K562 (cell line): ENCODE measurements around the gene MAP4. TPM values are rescaled to one million over a fixed set of nuclear protein-coding genes. Genes with fewer than 3 reads are reported as not detected.
A peak's percentile ranks its signal among the peaks of the same experiment; 100 is the strongest.

Experiments
- ATAC-seq: fragments of 200-7000 bp; cut with Tn5 transposase; 3 replicates; pipeline ENCODE4 v1.9.1; 2020; ENCODE audit warnings: moderate library complexity
- BruUV-seq: library from RNA; stranded (reverse); fragments of 400-500 nt; replicated peaks from 2 replicates; lab custom pipeline; 2021; lab: Mats Ljungman, UMichigan
- CTCF ChIA-PET: fragments of 300-600 bp; formaldehyde crosslinking; extraction: SDS; loops from one replicate; lab custom pipeline; 2021; ENCODE audit warnings: low intra/inter-chr PET ratio; lab: Yijun Ruan, JAX
- POLR2A ChIA-PET: fragments of 300-600, 350-650 bp; sonication (Branson Sonifier 250); formaldehyde crosslinking; extraction: SDS; loops from one replicate; lab custom pipeline; 2021; ENCODE audit warnings: antibody characterized with exemption, inconsistent platforms; lab: Yijun Ruan, JAX
- DNase-seq, 4 experiments: peaks; one replicate each; pipeline versions ENCODE4 v3.0.0 to v3.0.0-alpha.2; 2011 to 2018; ENCODE audit warnings: low spot score in 3 of 4, mixed read lengths in 3 of 4; ENCODE audit errors: extremely low read depth in 1 of 4
- FAIRE-seq: peaks from 2 replicates; lab custom pipeline; 2011; peaks lifted over from hg19 to GRCh38; lab: Jason Lieb, UNC
- H2AFZ ChIP-seq: 2 replicates; pipeline ENCODE4 v1.6.0; 2011; ENCODE audit warnings: low read depth, low read length, control low read depth, inconsistent platforms
- H3K27ac ChIP-seq: fragments of 200-600 bp; 3 replicates; pipeline ENCODE4 v1.8.0; 2011; ENCODE audit warnings: low read depth, mild to moderate bottlenecking, control low read depth, inconsistent platforms, low read length, moderate library complexity, mixed read lengths; ENCODE audit errors: extremely low read depth
- H3K27me3 ChIP-seq, 2 experiments: fragments of 300-600 bp in 1 of 2; 2 replicates in 1 of 2; 3 replicates in 1 of 2; pipeline versions ENCODE4 v1.6.0 to v1.8.0; 2011; ENCODE audit warnings: inconsistent platforms in 2 of 2, low read length in 2 of 2, mild to moderate bottlenecking in 1 of 2, mixed read lengths in 1 of 2, moderate library complexity in 1 of 2; ENCODE audit not compliant: control insufficient read depth in 2 of 2, insufficient read depth in 2 of 2
- H3K36me3 ChIP-seq: fragments of 300-600 bp; 3 replicates; pipeline ENCODE4 v1.8.0; 2011; ENCODE audit warnings: mild to moderate bottlenecking, low read length, inconsistent platforms; ENCODE audit not compliant: control insufficient read depth, insufficient read depth
- H3K4me1 ChIP-seq, 2 experiments: fragments of 200-600 bp in 1 of 2; replicated peaks in 1 of 2; 2 replicates in 1 of 2; 3 replicates in 1 of 2; pipeline versions ENCODE4 v1.5.1 to v1.8.0; 2011; ENCODE audit warnings: inconsistent platforms in 2 of 2, low read length in 2 of 2, mild to moderate bottlenecking in 1 of 2, mixed read lengths in 1 of 2, moderate library complexity in 1 of 2; ENCODE audit not compliant: control insufficient read depth in 2 of 2, insufficient read depth in 2 of 2
- H3K4me2 ChIP-seq: 2 replicates; pipeline ENCODE4 v1.6.1; 2011; ENCODE audit warnings: low read length, control low read depth, inconsistent platforms, mixed read lengths; ENCODE audit not compliant: insufficient read depth
- H3K4me3 ChIP-seq: fragments of 200-600 bp; sonication (generic), shearing (Covaris generic); 2 replicates; pipeline ENCODE4 v1.5.1; 2016; ENCODE audit warnings: control low read depth, inconsistent platforms
- H3K79me2 ChIP-seq: fragments of 200-600 bp; 3 replicates; pipeline ENCODE4 v1.8.0; 2011; ENCODE audit warnings: low read length, inconsistent platforms; ENCODE audit not compliant: control insufficient read depth, insufficient read depth
- H3K9ac ChIP-seq, 2 experiments: 2 replicates each; pipeline versions ENCODE4 v1.6.0 to v1.6.1; 2011; ENCODE audit warnings: low read depth in 2 of 2, low read length in 2 of 2, control low read depth in 1 of 2, inconsistent platforms in 1 of 2, mild to moderate bottlenecking in 1 of 2, mixed read lengths in 1 of 2; ENCODE audit not compliant: insufficient read depth in 1 of 2
- H3K9me1 ChIP-seq: one replicate; pipeline ENCODE4 v1.6.0; 2011; ENCODE audit warnings: inconsistent platforms, mild to moderate bottlenecking, low read length, moderate library complexity; ENCODE audit not compliant: control insufficient read depth, insufficient read depth
- H3K9me3 ChIP-seq: replicated peaks from 2 replicates; pipeline ENCODE4 v1.5.1; 2011; ENCODE audit warnings: low read depth, low read length, inconsistent platforms; ENCODE audit not compliant: control insufficient read depth, insufficient read depth
- H4K20me1 ChIP-seq: replicated peaks from 2 replicates; pipeline ENCODE4 v1.6.1; 2011; ENCODE audit warnings: low read length, inconsistent platforms, mixed read lengths; ENCODE audit not compliant: control insufficient read depth, insufficient read depth
- ASH1L ChIP-seq: fragments of 450-650 bp; IDR thresholded peaks from 2 replicates; pipeline ENCODE4 v1.6.1; 2018; ENCODE audit warnings: borderline replicate concordance, mild to moderate bottlenecking, low read depth; ENCODE audit not compliant: partially characterized antibody
- BRD4 ChIP-seq: fragments of 200-600 bp; sonication (generic); IDR thresholded peaks from 2 replicates; pipeline ENCODE4 v1.6.1; 2017; ENCODE audit warnings: inconsistent platforms
- CC2D1A ChIP-seq: fragments of 450-650 bp; IDR thresholded peaks from 2 replicates; pipeline ENCODE4 v1.6.1; 2017; ENCODE audit warnings: mild to moderate bottlenecking
- CHD4 ChIP-seq: fragments of 200-600 bp; sonication (generic); IDR thresholded peaks from 3 replicates; pipeline ENCODE4 v1.6.1; 2012; ENCODE audit warnings: low read depth, mild to moderate bottlenecking, mixed read lengths, low read length, inconsistent platforms; ENCODE audit not compliant: insufficient read depth, insufficient replicate concordance, poor library complexity, severe bottlenecking
- DNMT1 ChIP-seq: fragments of 450-650 bp; IDR thresholded peaks from 2 replicates; pipeline ENCODE4 v1.6.1; 2016; ENCODE audit warnings: antibody characterized with exemption, mild to moderate bottlenecking
- HIVEP1 ChIP-seq: fragments of 250-450 bp; sonication (Bioruptor Pico); IDR thresholded peaks from 2 replicates; pipeline ENCODE4 v1.4.0; 2020; ENCODE audit warnings: mild to moderate bottlenecking
- HNRNPLL ChIP-seq: fragments of 200-400 bp; formaldehyde crosslinking; IDR thresholded peaks from 2 replicates; pipeline ENCODE4 v1.6.1; 2017; ENCODE audit warnings: low read length, low read depth, mild to moderate bottlenecking; ENCODE audit not compliant: poor library complexity, severe bottlenecking
- HSF4 ChIP-seq: fragments of 250-450 bp; sonication (Bioruptor Pico); IDR thresholded peaks from 2 replicates; pipeline ENCODE4 v2.1.2; 2022; ENCODE audit warnings: mild to moderate bottlenecking, moderate library complexity, borderline replicate concordance
- JUN ChIP-seq, 2 experiments: sonication (generic) in 1 of 2; formaldehyde crosslinking in 1 of 2; IDR thresholded peaks; 2 replicates each; pipeline versions ENCODE4 v1.6.1 to v1.8.0; 2012 to 2022; ENCODE audit warnings: borderline replicate concordance in 2 of 2, mild to moderate bottlenecking in 2 of 2, improper control_type of control experiment in 1 of 2, low read depth in 1 of 2, low read length in 1 of 2, missing genetic modification reagents in 1 of 2
- PHF21A ChIP-seq: fragments of 450-650 bp; IDR thresholded peaks from 2 replicates; pipeline ENCODE4 v1.6.1; 2017; ENCODE audit warnings: low read depth, borderline replicate concordance
- POLR2H ChIP-seq: IDR thresholded peaks from 2 replicates; pipeline ENCODE4 v1.6.1; 2016; ENCODE audit warnings: missing genetic modification characterization, low read depth, mild to moderate bottlenecking, control low read depth, missing compliant biosample characterization, moderate library complexity
- POU5F1 ChIP-seq: fragments of 150-350 bp; IDR thresholded peaks from 2 replicates; pipeline ENCODE4 v1.6.1; 2014; ENCODE audit warnings: borderline replicate concordance, low read length, low read depth, mild to moderate bottlenecking; ENCODE audit not compliant: partially characterized antibody
- SNIP1 ChIP-seq: fragments of 450-650 bp; IDR thresholded peaks from 2 replicates; pipeline ENCODE4 v1.7.1; 2017; ENCODE audit warnings: low read depth, mild to moderate bottlenecking
- TCF7 ChIP-seq: sonication (generic); IDR thresholded peaks from 2 replicates; pipeline ENCODE4 v1.6.1; 2016; ENCODE audit warnings: antibody characterized with exemption, borderline replicate concordance
- ZBTB17 ChIP-seq: fragments of 450-650 bp; formaldehyde crosslinking; IDR thresholded peaks from 2 replicates; pipeline ENCODE4 v1.4.0; 2020; ENCODE audit warnings: mild to moderate bottlenecking
- ZBTB26 ChIP-seq: fragments of 450-650 bp; formaldehyde crosslinking; IDR thresholded peaks from 2 replicates; pipeline ENCODE4 v1.4.0; 2022; ENCODE audit warnings: missing genetic modification characterization
- ZBTB8A ChIP-seq: fragments of 450-650 bp; IDR thresholded peaks from 2 replicates; pipeline ENCODE4 v1.6.1; 2018; ENCODE audit warnings: mild to moderate bottlenecking, moderate library complexity; ENCODE audit not compliant: partially characterized antibody
- ZFX ChIP-seq: sonication (generic); formaldehyde crosslinking; IDR thresholded peaks from 2 replicates; pipeline ENCODE4 v1.8.0; 2022; ENCODE audit warnings: mild to moderate bottlenecking, missing genetic modification reagents, moderate library complexity
- ZNF253 ChIP-seq: fragments of 250-450 bp; sonication (Bioruptor Pico); conservative IDR thresholded peaks from 2 replicates; pipeline ENCODE4 v1.6.1; 2021; ENCODE audit warnings: mild to moderate bottlenecking
- ZNF583 ChIP-seq: fragments of 250-450 bp; sonication (Bioruptor Pico); IDR thresholded peaks from 2 replicates; pipeline ENCODE4 v1.4.0; 2020
- ZNF75A ChIP-seq: fragments of 450-650 bp; formaldehyde crosslinking; IDR thresholded peaks from 2 replicates; pipeline ENCODE4 v1.4.0; 2020; ENCODE audit warnings: mild to moderate bottlenecking
- WGBS: fragments of 100-300 bp; shearing (Covaris generic); methylation state at CpG from one replicate; pipeline ENCODE4 v1.1.6; 2016; ENCODE audit warnings: low coverage, mixed read lengths; ENCODE audit not compliant: insufficient coverage; ENCODE audit errors: missing lambda C conversion rate; 5-methylcytosine and 5-hydroxymethylcytosine counted together
- in situ Hi-C: fragments of 300-500 bp; cut with MboI; formaldehyde crosslinking; loops from 4 replicates; pipeline ENCODE4 v1.15.0; 2018; ENCODE audit warnings: inconsistent platforms, mixed read lengths
- intact Hi-C: fragments of 100-400 bp; cut with micrococcal nuclease; formaldehyde crosslinking; loops from 2 replicates; pipeline ENCODE4 v1.14.2; 2022
- polyA plus RNA-seq, 8 experiments: library from polyadenylated mRNA; depleted of rRNA in 4 of 8; stranded (reverse) in 5 of 8; unstranded in 3 of 8; fragments of >200 nt; fragmentation: Nextera tagmentation in 2 of 8; fragmentation: Illumina TruSeq in 1 of 8; extraction: Ambion mirVana in 2 of 8; extraction: Trizol in 1 of 8; gene quantifications; 2 replicates each; pipeline versions ENCODE4 v1.2.1 to v1.2.3, GENCODE V29; 2011 to 2014; ENCODE audit warnings: inconsistent platforms in 1 of 8, missing spikeins in 1 of 8
- total RNA-seq, 7 experiments: library from RNA; depleted of rRNA in 6 of 7; stranded (reverse); fragments of >200 nt in 6 of 7; fragmentation: Illumina TruSeq in 2 of 7; extraction: Trizol in 2 of 7; gene quantifications; 2 replicates each; pipeline versions ENCODE4 v1.2.1 to v1.2.3, GENCODE V29; 2011 to 2021; ENCODE audit warnings: low replicate concordance in 1 of 7
- TF ChIP-seq, protein P1 (sequence below): sonication (generic); formaldehyde crosslinking; IDR thresholded peaks from 2 replicates; pipeline ENCODE4 v1.8.0; 2022; ENCODE audit warnings: mild to moderate bottlenecking, missing genetic modification reagents

Gene MAP4
- total and polyA plus RNA-seq, 9 of the 15 experiments (the other 6 are each of a cell fraction or from before 2014, with no cell fraction given), result 13.3 to 141 (median 36.8) TPM

- in situ Hi-C loops (no loop called here), intact Hi-C loops (loop anchor here (2.0 kb wide), 1 partner anchor 21 kb away; no protein-coding TSS in a partner anchor)
- WGBS, result under 1% methylated on average over 14 of the region's 20 CpGs
- Histone ChIP-seq H3K4me3 (peak overlapping the region; percentile 98), H3K9ac (peak overlapping the region; percentile 88 to 98), H3K36me3 (0 out of 3 replicates have a peak, but pooled peaks cover 5% of the 10 kb centered on the region), H2AFZ (peak overlapping the region; percentile 100), H3K9me3 (no peaks in the 10 kb centered on the region), H3K4me2 (peak overlapping the region; percentile 94), H3K27ac (peak overlapping the region; percentile 86), H4K20me1 (no peaks in the 10 kb centered on the region), H3K4me1 (peaks cover 9 to 12% of the 10 kb centered on the region in 2 experiments; a peak in 4 of 5 replicates), H3K79me2 (peaks cover 21% of the 10 kb centered on the region), H3K27me3 (no peaks in the 10 kb centered on the region), H3K9me1 (no peaks in the 10 kb centered on the region)
- DNase-seq, result peak in 1 of 4 experiments; percentile 29
- no peak for ATAC-seq
- POLR2A ChIA-PET, result interaction anchor here (0.7 to 1.6 kb wide), 2 partner anchors 12 to 322 kb away, joined by 3 to 10 read pairs; no protein-coding TSS in a partner anchor
- no TSS peak for BruUV-seq
- FAIRE-seq, result no peak
- CTCF ChIA-PET, result interaction anchor here (0.6 kb wide), 1 partner anchor 22 kb away, joined by 3 read pairs; no protein-coding TSS in a partner anchor
- no peak for TF ChIP-seq ZBTB8A
- TF ChIP-seq ZNF583 (CRISPR knock-in tag), result peak; percentile 32; the same call in 1 of the 2 replicates
- no peak for TF ChIP-seq ASH1L
- TF ChIP-seq DNMT1, result no peak
- TF ChIP-seq ZNF75A (CRISPR knock-in tag), result no peak
- 0 out of 2 replicates have a peak, but pooled peaks have one; percentile 27 for TF ChIP-seq CC2D1A
- TF ChIP-seq JUN (IDR thresholded peaks at IDR 0.05; ENCODE audit: borderline replicate concordance, low read depth, low read length), result no peak
- no peak for TF ChIP-seq JUN (CRISPR knock-in tag; IDR thresholded peaks at IDR 0.05; ENCODE audit: borderline replicate concordance)
- TF ChIP-seq CHD4, result no peak
- no peak for TF ChIP-seq POLR2H (tag)
- peak; percentile 60 for TF ChIP-seq HNRNPLL
- TF ChIP-seq ZNF253 (CRISPR knock-in tag), result no peak
- TF ChIP-seq HIVEP1 (CRISPR knock-in tag), result 0 out of 2 replicates have a peak, but pooled peaks have one; percentile 2
- TF ChIP-seq PHF21A, result no peak
- TF ChIP-seq, protein P1, sequence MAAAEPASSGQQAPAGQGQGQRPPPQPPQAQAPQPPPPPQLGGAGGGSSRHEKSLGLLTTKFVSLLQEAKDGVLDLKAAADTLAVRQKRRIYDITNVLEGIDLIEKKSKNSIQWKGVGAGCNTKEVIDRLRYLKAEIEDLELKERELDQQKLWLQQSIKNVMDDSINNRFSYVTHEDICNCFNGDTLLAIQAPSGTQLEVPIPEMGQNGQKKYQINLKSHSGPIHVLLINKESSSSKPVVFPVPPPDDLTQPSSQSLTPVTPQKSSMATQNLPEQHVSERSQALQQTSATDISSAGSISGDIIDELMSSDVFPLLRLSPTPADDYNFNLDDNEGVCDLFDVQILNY, result no peak
- TF ChIP-seq POU5F1, result no peak
- no peak for TF ChIP-seq ZBTB26 (CRISPR knock-in tag)
- TF ChIP-seq SNIP1, result no peak
- no peak for TF ChIP-seq TCF7
- TF ChIP-seq BRD4, result no peak
- TF ChIP-seq ZBTB17 (CRISPR knock-in tag), result no peak
- TF ChIP-seq ZFX, result peak; percentile 86
- no peak for TF ChIP-seq HSF4 (CRISPR knock-in tag)
Measured at GRCh38 chr3:47803480-47804025, 212.7 kb downstream of the MAP4 start.
